Suprapubic skin (tissue), 4 donors: ENCODE results near the gene NR1H4.

Source experiments
- EP300 ChIP-seq: sonication (generic); formaldehyde crosslinking; IDR thresholded peaks from one replicate; pipeline ENCODE4 v1.6.1; 2017; ENCODE audit warnings: antibody characterized with exemption
- POLR2A ChIP-seq, 2 donors: fragments of 450-650 bp; IDR thresholded peaks; one replicate each; pipeline ENCODE4 v1.6.1; 2017; ENCODE audit warnings: antibody characterized with exemption in 2 of 2, mild to moderate bottlenecking in 2 of 2, moderate library complexity in 2 of 2
- POLR2AphosphoS5 ChIP-seq, 3 donors: sonication (generic); formaldehyde crosslinking; IDR thresholded peaks; one replicate each; pipeline ENCODE4 v1.6.1; 2017; ENCODE audit warnings: antibody characterized with exemption in 3 of 3
- TF ChIP-seq, protein P1 (sequence below), 2 donors: fragments of 200-600 bp in 1 of 2; fragments of 450-650 bp in 1 of 2; sonication (generic) in 1 of 2; IDR thresholded peaks; one replicate each; pipeline ENCODE4 v1.5.1; 2016 to 2019; ENCODE audit warnings: antibody characterized with exemption in 2 of 2, mild to moderate bottlenecking in 1 of 2, moderate library complexity in 1 of 2

DNA sequence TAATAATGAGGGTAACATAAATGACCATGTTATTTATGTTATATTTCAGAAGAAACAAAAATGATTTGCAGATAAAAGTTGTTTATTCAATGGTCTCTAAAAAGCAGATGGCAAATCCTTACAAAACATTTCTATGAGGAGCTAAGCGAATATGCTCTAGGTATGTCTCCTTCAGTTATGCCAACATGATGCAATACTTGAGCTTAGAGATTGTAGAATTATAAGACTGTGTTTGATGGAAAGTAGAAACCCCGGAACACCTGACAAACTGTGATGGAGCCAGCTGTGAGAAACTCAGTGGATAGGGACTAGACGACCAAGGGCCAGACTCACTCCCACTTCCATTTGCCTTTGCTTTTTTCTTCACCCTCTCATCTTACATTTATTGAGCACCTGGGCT is 17.8 kb upstream of the NR1H4 start:
- TF ChIP-seq, protein P1, sequence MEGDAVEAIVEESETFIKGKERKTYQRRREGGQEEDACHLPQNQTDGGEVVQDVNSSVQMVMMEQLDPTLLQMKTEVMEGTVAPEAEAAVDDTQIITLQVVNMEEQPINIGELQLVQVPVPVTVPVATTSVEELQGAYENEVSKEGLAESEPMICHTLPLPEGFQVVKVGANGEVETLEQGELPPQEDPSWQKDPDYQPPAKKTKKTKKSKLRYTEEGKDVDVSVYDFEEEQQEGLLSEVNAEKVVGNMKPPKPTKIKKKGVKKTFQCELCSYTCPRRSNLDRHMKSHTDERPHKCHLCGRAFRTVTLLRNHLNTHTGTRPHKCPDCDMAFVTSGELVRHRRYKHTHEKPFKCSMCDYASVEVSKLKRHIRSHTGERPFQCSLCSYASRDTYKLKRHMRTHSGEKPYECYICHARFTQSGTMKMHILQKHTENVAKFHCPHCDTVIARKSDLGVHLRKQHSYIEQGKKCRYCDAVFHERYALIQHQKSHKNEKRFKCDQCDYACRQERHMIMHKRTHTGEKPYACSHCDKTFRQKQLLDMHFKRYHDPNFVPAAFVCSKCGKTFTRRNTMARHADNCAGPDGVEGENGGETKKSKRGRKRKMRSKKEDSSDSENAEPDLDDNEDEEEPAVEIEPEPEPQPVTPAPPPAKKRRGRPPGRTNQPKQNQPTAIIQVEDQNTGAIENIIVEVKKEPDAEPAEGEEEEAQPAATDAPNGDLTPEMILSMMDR (IDR thresholded peaks at IDR 0.05) = no peak
- no peak for TF ChIP-seq POLR2AphosphoS5 (IDR thresholded peaks at IDR 0.05)
- TF ChIP-seq EP300 = no peak
- TF ChIP-seq POLR2A (IDR thresholded peaks at IDR 0.05) = no peak
